Midbrain (tissue), 1 donor: ENCODE results near the gene GPATCH2.
A peak's percentile ranks its signal among the peaks of the same experiment; 100 is the strongest.
"Not testable (repeated sequence)": the region's sequence is repeated elsewhere in the genome, so short reads cannot be mapped to it uniquely, and the experiment has no call there.

ENCODE experiments used
- DNase-seq: peaks from one replicate; lab custom pipeline; 2025; lab: John Stamatoyannopoulos, UW

GPATCH2 gene

DNA sequence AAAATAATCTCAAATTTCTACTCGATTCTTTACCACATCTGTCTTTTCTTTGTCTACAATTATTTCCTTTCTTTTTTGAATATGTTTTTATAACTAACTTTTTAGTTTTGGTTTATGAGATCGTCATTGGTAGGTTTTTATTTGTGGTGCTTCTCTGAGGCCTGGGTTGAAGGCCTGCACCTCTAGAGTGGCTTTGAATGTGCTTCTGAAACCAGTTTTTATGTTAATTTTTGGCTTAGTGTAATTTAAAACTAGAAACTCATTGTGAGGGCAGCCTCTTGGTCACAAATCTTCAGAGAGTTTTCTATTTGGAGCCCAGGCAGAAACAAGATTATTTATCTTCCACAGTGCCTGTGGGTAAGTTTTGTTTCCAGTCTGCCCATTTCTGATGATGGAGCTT lies 187.0 kb downstream of the GPATCH2 start:
- DNase-seq, result no peak

DNA sequence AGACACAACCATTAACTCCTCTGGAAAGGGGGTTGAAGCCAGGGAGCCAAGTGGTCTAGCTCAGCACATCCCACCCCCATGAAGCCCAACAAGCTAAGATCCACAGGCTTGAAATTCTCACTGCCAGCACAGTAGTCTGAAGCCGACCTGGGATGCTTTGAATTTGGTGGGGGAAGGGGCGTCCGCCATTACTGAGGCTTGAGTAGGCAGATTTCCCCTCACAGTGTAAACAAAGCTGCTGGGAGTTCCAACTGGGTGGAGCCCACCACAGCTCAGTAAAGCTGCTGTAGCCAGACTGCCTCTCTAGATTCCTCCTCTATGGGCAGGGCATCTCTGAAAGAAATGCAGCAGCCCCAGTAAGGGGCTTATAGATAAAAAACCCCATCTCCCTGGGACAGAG lies 193.5 kb downstream of the GPATCH2 start:
- no peak for DNase-seq

- DNase-seq, result no peak
These were observed 195.7 kb downstream of the GPATCH2 start for GRCh38 chr1:217435204-217435603.

DNA sequence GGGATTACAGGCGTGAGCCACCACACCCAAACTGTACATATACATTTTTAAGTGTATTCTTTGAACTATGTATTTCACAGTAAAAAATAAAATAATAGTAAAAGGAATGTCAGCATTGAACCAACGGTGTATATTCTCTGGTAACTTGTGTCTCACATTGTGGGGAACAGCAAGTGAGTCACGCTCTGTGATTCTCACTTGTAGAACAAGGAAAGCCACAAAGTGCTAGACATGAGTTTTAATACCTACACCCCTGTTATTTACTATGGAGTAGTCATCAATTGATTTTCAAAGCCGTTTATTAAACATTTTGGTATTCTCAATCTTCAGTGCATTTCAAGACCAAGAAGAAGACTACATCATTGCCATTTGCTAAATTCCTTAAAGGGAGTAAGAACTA lies 197.2 kb downstream of the GPATCH2 start:
- DNase-seq, result no peak

- DNase-seq, result no peak
These were observed 198.6 kb downstream of the GPATCH2 start for GRCh38 chr1:217432339-217432738.

DNA sequence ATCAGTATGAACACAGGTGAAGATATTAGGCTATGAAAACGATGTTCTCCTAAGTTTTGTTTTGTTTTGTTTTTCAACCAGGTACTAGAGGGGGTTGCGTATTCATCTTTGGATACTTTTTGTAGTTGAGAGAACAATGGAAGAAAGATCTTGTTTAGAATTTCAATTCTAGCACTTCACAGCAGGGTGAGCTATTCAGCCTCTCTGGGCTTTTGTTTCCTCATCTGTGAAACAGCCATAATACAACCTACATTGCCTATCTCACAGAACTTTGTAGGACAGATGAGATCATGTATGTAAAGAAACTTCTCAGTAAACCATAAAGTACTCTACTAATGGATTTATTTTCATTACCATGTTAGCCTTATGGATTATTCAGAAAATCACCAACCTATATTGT lies 199.5 kb downstream of the GPATCH2 start:
- no peak for DNase-seq

DNA sequence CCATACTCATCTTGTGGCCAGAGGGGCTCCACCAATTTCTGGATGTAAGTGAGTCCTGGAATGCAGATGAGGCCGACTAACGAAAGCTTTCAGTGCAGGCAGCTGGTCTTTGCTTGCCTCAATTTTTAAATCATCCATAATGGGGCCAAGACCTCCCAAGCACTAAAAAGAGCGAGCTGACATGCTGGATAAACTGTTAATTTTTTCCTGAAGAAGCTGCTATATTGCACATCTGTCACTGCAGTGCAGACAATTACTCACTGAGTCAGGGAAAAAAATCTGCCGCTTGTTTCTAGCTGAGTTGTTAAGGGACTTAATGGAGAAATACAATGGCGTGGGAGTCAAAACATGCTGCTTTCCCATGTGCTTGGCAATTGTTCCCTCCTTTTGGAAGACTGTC lies 205.5 kb downstream of the GPATCH2 start:
- DNase-seq, result no peak

GRCh38 chr1:217419194-217419551 lies 211.7 kb downstream of the GPATCH2 start:
- DNase-seq, result no peak

DNA sequence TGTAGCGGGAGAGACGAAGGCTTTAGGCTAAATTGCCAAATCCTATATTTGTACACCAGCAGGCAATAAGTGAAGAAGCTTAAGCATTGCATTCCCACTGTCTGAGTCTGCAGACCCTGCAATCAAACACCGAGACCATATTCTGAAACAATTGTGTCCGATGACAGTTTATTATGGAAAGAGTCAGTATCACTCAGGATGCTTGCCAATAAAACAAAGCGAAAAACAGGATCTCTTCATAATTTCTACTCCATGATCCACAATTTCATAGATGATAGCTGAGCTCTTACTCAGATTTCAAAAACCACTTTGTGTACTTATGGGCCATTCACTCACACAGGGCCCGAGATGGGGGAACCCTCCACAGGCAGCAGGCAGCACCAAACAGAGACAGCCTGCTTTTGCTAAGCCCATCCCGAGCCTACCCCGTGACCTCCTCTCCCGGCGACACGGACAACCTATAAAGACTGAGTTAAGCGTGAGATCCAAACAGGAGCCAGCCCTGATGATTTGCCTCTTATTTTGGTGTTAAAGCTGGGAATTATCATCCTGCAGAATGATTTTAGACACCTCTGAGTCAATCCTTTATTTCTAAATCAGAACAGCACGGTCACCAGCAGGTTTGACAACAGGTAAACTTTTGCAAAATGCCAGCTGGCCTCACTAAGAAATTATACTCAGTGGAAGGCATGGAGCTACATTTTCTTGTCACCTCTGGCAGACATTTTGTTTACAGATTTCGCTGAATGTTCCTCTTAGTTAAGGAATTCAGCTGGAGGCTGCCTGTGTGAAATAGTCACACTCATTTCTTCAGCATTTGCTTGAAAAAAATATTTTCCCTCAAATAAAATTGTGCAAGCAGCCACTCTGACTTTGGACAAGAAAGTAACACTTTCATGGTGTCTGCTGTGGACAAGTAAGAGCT lies 212.4 kb downstream of the GPATCH2 start:
- DNase-seq, result no peak

- DNase-seq, result no peak
These were observed 213.5 kb downstream of the GPATCH2 start for GRCh38 chr1:217417363-217417762.

DNA sequence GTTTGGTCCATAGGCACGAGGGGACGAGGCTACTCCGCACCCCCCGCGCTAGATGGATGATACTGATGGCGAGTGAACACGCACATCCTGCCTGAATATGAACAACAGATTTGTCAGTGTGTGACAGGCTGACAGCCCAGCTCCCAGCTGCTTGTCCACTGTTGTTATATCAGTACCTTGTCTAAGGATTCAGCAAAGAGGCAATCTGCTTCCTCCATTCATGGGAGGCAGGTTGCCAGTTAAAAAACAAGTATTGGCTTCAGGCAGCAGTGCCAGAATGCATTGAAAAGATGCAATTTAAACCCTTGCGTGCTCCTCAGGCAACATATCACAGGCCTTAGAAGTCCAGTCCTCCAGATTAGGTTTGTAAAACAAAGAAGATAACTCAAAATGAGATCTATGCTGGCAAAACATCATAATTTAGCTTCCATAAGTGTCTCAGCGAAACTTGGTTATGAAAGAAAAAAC lies 223.3 kb downstream of the GPATCH2 start:
- no peak for DNase-seq

DNA sequence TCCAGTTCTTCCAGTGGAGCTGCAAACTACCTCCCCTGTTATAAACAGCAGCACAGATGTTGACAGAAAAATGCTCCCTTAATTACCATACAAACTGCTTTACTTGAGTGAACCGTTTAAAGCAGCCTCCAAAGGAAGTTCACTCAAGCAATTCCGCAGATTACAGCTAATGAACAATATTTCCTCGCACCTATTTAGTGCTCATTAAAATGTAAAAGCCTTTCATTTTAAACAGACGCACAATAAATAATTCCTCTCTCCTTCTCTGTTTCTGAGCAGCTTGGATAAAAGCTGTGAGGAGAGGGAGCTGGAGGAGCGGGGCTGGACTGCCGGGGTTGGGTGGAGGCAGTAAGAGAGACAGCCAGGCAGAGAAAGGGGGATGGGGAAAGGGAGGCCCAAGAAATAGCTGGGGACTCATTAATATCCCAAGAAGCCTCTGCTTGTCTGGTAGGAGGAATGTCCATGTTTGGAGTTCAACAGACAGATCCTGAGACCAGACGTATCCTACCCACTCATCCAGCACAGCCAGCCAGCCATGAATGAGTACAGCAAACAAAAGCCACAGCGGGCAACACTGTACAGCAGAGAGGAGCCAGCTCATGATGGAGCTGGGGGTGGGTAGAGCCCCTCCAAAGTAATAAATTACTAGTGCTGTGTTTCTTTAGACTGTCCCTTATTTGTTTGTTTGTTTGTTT lies 227.7 kb downstream of the GPATCH2 start:
- no peak for DNase-seq

DNA sequence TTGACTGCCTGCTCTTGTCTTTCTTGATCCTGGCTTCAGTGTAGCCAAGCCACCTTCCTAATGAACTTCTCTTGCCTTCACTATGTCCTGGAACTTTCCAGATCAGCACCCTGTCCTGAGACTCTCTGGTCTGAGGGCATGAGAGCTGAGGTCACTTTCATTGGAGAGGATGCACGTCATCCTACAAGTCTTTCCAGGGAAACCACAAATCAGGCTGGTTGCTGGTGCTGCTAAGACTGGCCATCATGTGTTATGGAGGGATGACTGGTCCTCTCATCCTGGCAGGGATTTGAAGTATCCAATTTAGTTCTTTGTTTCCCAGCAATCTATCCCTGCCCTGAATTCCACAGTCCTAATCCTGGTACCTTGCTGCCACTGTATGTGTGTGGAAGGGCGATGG lies 228.6 kb downstream of the GPATCH2 start:
- no peak for DNase-seq

- peak; percentile 12 for DNase-seq
These were observed 237.0 kb downstream of the GPATCH2 start for GRCh38 chr1:217393896-217394295.

GRCh38 chr1:217392441-217392840 lies 238.4 kb downstream of the GPATCH2 start:
- DNase-seq, result no peak

GRCh38 chr1:217389895-217390294 lies 241.0 kb downstream of the GPATCH2 start:
- no peak for DNase-seq

- no peak for DNase-seq
These were observed 242.3 kb downstream of the GPATCH2 start for GRCh38 chr1:217388522-217389065.

GRCh38 chr1:217381773-217382172 lies 249.1 kb downstream of the GPATCH2 start:
- not testable (repeated sequence) for DNase-seq

- DNase-seq, result not testable (repeated sequence)
These were observed 251.1 kb downstream of the GPATCH2 start for GRCh38 chr1:217379804-217380203.

GRCh38 chr1:217379336-217379735 lies 251.6 kb downstream of the GPATCH2 start:
- no peak for DNase-seq
